Kidney capillary endothelial cell (primary cell): Measurements from ENCODE around the gene LMO3.

ENCODE experiments used
- DNase-seq: peaks from one replicate; pipeline ENCODE4 v3.0.0-alpha.2; 2018; ENCODE audit warnings: low spot score

The LMO3 gene

DNA sequence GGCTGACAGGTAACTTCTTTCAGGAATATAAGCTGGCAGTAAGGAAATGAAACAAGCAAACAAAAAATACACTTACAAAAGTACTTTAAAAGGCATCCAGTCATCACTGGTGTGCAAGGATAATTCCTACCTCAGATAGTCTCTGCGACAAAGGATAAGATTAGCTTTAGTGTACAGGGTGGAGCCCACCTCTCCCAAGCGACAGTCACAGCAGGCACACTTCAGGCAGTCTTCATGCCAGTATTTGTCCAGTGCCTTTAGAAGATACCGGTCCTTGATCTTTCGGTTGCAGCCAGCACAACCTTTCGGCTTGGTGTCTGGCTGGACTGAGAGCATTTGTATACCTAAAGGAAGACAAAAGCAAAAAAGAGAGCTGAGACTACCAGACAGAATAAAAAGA is 5.4 kb downstream of the LMO3 start:
- DNase-seq, result no peak

DNA sequence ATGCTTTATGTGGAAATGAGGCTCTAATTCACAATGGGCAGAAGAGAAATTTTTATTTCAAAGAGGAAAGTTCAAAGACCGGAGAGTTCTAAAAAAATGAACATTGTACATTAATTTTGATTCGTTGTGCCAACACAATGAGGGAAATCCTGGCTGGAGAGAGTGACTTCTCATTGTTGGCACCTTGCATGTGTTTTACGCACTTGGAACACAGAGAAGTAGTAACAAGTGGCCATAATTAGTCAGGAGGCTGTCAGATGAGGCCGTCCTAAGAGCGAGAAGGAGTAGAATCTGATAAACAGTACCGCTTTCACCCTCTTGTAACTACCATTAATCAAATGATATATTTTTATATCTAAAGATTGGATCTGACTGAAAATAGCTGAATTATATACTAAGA is 6.9 kb downstream of the LMO3 start:
- DNase-seq, result no peak

DNA sequence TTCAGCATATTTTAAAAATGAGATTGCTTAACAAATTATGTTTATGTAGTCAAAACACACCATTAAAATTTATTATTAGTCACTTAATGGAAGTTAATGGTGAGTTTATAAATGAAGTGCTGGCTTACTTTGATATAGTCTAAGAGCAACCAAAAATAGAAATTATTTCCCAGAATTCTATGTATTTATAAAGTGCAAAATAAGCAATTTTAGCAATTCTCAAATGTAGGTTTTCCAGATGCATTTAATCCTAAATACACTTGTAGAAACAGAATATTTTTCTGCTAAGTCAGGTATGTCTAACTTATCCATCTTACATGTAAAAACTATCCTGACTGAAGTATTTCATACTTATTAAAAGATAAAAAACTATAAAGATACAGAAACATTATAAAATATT is 11.2 kb downstream of the LMO3 start:
- DNase-seq, result no peak

DNA sequence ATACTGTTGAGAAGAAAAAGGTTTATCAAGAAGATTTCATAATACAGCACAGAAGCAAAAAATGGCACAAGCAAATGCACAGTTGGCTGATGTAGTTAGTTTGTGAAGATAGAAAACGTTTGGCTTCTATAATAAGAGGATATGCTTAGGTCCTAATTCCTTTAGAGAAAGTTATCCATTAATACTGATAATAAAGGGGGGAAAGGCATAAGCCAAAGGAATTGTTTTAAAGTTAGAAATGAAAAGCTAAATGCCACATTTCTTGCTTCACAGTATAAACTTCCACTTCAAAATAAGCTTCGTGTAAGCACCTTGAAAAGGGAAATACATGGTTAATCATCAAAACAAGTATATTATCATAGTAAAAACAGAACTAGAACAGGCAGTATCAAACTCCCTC is 12.4 kb downstream of the LMO3 start:
- DNase-seq, result no peak

DNA sequence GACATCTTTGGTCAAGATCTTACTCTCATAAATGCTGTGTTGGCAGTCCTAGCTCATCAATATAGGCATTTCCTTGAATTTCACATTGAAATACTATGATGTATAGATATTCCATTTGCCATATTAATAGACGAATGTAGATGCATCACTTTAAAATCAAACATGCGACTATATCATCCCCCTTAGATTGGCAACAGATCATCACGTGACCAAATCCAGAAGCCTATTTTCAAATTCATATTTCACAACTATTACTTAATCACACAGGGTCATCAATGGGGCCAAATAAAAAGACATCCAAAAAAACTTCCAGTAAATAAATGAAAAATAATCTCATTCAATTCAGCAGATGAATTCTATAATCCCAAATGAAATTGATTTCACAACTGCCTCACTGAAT is 15.3 kb downstream of the LMO3 start:
- DNase-seq, result no peak

DNA sequence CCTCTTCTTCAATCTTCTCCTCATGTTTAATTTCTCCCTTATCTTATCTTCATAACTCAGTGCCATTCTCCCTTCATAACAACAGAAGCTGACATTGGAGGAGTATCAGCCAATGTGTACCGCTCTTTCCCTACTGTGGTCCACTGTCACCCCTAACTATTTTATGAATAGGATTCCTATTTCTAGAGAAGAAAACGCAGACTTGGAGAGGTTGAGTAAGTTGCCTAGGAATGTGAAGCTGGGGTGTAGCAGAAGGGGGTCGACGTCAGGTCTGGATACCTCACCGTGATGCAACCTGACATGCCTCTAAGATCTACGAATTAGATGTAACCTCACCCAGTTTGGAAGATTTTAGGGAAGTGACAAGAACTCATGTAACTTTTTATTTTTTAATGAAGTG is 17.1 kb downstream of the LMO3 start:
- DNase-seq, result no peak

DNA sequence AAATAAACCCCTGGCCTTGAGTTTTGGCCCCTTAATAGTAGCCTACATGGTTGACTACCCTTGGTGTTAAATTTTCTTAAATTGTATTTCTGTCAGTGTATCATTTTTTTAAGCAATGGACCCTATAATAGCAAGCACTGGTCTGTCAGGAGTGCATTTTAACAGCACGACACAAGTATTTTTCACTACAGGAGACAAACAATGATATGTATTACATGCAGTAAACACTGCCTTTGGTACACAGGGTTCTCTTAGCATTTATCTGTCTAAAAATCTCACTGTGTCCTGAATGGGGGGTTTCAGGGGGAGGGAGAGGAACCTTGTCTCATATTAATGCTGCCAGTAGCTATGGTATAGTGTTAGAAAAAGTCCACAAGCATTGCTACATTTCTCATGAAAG is 18.4 kb downstream of the LMO3 start:
- no peak for DNase-seq

DNA sequence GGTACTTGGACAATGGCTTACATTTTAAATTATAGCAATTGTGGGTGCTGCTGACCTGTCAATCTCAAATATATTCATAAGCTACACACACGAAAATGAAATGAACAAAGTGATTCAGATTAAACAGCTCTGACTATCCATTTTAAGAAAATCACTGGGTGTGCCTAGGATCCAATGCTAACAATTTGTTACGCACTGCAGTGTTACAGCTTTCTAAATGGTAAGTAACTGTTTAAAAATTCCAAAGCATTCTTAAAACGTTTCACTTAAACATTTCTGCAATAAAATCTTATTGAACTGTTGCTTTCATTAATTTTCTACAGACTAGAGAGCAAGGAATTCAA is 18.9 kb downstream of the LMO3 start:
- no peak for DNase-seq

DNA sequence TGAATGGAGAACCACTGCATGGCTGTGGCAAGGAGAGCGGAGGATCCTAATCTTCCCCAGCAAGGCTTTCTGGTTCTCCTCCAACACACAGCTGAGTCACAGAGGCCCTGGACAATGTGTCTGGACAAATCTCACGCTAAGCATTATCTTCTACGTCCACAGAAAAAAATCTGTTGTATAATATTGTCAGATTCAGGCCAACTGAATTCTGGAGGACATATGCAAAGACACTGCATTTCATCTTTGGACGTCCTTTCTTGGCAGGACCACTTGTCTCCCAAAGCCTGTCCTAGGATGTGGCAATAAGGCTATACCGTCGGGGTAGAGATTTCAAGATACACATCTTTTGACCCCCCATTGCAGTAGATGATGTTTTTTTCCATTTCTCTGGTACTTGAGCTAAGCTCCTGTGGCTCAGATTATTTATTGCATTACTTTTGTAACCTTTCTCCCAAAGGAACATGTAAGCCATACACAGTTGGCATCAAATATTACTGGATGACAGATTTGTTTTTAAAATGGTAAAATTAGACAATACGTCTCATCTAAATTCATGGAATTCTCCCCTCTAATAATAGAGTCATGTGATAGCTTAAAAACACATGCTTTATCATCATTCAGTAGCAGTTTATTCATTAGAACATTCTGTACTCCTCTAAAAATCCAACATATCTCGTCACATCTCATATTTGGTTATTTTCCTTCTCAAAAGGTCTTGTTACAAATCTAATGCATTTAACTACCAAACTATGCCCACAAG is 19.4 kb downstream of the LMO3 start:
- no peak for DNase-seq

DNA sequence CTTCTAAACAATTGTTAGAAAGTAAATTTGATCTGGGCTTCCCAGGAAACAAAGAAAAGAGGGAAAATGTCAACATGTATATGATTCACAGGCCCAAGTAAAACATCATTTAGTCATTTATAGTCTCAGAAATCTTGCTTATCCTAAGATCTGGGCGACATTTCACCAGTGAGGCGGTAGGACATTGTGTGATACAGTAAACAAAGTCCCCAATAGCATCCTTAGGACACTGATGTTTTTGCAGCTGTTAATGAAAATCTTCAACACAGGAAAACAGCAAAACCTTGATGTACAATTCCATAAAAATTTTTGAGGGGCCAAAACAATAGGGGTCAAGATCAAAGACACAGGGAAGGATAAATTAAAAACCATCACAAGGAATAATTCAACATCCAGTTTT is 20.2 kb downstream of the LMO3 start:
- no peak for DNase-seq

DNA sequence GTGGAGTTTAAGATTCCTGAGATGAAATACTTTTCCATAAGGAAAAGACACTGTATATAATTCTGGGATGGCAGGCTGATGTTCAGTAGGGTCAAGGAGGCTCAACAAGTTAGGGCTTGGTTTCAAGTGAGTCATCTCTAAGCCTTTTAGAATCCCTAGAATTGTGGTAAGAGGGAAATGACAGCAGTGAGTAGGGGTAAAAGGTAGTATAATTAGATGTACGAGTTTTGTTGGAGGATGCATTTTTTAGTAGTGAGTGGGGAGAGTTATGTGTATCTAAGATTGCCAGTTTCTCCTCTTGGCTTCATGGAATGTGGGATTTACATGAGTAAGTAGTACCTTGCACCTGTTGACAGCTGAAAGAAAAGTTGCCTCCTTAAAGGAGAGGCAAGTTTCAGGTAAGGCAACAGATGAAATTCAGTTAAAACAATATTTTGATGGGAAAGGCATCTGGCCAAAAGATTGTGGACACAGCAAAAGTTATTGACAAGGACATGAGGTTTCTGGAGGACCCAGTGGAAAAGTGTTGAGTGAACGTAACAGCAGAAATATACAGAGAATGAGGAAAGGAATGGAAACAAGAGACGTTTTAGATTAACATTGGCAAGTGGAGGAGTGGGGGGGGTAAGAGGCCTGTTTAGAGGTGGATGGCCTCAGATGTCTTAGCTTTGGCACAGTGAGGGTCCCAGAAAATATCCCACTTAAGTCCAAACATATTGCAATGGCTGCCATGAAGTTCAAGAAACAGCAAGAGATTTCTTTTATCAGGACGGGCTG is 21.8 kb downstream of the LMO3 start:
- DNase-seq, result no peak

DNA sequence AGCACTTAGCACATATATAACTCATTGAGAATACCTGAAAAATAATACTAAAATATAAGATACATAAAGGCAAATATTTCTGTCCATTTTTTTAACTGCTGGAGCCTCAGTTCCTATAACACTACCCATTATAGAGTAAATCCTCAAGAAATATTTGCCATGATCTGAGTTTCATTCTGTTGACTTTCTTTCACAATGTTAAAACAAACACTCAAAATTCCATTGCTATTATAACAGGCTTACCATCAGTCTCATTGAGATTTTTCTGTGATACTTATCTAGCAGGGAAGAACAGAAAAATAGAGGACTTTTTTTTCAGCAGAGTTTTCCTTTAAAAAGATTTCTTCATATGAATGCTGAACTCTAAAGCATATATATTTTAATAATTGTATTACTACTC is 24.5 kb downstream of the LMO3 start:
- DNase-seq, result no peak

DNA sequence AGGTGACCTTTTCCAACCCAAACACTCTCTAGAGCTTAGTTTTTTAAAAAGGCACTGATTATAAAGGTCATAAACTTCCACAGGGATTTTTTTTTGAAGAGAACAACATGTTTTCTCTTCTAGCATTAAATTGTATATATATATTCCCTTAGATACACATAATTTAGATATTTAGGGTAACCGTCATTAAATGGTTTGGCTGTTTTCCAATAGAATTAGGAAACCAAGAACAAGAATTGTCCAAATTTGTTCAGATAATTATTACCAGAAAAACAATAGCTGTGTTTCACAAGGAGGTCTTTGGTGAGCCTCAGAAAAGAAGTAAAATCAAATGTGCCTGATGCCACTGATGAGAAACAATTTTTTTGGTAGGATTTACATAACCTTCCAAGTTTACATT is 26.9 kb downstream of the LMO3 start:
- no peak for DNase-seq

DNA sequence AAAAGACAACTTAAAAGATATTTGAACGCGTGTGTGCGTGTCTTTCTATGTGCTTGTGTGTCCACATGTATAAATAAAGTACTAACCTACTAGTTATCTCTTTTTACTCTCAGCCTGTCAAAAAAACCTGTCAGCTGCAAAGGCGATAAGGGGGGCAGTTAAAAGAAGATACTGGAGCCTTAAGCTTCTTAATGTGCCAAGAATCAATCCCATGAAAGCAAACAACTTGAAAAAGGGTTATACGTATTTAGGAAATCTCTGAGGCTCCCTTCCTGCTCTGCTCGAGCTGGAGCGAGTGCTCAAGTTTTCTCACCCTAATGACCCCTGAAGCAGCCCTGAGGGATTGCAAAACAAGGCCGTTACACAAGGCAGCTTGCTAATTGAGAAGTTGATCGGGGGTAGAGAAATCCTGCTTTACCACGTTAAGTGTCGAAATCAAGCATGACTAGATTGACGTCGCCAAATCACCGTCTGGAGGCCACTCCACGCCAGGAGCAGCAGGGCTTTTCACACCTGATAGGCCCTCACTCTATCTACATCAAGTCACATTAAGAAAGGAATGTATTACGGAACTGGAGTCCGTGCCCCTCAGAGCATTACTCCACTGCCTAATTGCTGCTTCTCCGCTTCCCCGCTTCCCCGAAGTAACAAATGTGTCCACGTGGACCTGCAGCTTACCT is 32.4 kb downstream of the LMO3 start:
- no peak for DNase-seq

DNA sequence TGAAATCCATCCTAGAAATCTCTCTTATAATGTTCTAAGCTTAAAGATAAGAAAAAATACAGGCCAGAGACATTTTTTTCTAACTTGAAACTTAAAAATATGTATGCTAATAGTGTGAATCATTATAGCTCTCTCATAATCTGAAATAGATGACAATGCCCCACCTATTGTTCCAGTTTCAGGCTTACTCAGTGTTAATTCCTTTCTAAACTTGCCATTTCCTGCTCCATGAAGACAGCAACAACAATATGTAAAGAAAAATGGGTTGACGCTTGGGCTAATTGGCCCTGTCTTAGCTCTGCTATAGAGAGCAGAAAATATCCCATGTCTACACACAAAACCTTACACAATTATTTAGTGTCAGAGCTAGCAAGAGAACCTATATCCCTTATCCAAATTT is 37.1 kb downstream of the LMO3 start:
- DNase-seq, result peak; percentile 52

DNA sequence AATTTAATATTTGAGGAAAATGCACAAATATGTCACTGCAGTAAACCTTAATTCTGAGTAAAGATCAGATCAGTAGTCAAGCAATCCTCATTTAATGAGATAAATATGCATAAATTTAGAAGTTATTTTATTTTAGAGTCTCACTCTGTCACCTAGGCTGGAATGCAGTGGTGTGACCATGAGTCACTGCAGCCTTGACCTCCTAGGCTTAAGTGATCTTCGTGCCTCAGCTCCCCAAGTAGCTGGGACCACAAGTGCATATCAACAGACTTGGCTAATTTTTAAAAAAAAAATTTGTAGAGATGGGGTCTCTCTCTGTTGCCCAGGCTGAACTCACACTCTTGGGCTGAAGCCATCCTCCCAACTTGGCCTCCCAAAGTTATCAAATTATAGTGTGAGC is 41.3 kb downstream of the LMO3 start:
- DNase-seq, result no peak

DNA sequence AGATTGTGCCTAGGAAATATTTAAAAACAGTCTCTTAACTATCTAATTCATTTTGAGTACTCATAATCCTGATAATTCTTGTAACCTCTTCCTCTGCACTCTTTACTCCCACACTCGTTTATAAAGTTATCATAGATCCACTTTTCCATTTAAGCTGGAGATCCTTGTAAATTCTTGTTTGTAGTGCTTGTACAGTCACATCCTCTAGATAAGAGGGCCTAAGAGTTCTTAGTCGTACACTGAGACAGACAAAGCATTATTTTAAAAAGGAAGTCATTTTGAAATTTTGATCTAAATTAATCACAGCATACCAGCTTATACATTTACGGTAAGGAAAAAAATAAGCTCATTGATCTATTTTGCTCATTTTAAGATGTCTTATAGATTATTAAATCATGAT is 42.5 kb downstream of the LMO3 start:
- DNase-seq, result no peak

DNA sequence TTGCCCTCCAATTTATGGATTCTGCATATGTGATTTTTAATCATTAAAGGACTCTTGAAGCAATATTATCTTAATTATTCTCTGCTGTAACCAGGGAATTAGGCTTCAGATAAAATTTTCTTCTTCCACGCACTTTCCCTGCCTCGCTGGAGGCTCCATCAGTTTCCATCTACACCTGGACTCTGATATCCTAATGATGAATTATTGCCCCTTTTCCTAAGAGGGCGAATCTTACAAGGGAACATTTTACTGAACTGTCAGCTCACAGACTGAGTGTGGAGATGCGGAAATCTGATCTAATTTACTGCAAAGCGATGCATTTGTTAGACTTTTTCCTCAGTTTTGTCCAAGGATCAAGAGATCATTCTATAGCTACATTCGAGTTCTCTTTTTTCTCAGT is 43.0 kb downstream of the LMO3 start:
- DNase-seq, result no peak

DNA sequence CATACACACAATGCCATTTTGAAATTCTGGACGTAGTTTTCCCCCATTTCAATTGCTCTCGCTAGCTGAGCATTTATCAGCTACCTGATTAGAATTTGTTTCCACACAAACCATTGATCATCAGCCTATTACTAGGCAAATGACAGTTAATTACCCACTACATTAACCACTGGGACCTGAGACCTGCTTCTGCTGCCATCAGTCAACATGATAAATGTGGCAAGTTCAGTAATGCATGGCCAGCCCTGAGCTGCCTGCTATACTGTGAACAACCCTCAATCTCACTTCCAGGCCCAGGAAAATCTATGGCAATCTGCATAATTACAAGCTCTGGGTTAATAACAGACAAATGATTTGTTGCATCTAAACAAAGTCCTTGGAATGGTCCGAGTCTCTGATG is 43.5 kb downstream of the LMO3 start:
- DNase-seq, result no peak

DNA sequence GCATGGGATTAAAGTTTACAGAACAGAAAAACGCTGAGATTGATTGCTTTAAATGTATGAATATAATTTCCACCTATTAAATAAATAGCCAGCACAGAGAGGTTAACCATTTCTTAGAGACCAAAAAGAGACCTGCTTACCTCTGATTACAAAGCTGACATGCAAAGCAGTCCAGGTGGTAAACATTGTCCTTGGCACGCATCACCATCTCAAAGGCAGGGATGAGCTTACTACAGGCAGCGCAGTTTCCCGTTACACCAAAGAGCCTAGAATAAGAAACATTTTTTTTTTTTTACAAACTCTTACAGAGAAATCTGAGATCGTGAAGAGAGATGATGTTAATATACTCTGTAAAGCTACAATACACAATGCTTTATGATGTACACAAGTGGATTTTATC is 45.7 kb downstream of the LMO3 start:
- no peak for DNase-seq

DNA sequence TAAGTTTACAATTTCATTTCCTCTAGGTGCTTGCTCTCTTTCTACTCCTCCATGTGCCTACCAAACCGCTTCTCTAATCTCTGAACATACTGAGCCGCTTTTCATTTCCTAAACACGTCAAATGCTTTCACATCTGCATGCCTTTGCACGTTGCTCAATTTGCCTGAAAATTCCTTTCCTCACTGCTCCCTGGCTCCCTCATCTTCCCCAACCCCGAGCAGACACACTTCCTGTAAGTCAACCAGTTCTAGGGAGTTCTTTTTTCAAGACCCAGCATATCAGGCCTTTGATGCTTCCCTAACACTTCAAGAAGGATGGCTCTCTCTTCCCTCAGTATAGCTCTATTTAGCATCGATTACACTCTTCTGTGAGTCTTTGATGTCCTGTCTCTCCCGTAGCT is 50.3 kb downstream of the LMO3 start:
- DNase-seq, result no peak

DNA sequence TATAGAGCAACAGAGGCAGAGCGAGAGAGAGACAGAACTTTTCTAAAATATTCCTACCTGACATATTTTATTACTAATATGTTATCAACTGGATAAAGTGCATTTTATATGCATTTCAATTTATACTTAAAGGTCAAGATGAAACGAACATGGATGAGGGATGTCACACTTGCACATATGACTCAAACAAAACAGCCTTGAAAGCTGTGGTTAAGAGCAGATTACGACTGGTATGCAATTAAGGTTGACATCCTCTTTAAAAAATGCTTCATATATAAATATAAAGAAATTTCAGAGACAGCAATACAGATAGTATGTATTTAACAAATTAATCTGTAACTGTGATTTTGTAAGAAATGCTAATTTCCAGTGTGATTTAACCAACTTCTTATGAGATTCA is 52.5 kb downstream of the LMO3 start:
- no peak for DNase-seq

DNA sequence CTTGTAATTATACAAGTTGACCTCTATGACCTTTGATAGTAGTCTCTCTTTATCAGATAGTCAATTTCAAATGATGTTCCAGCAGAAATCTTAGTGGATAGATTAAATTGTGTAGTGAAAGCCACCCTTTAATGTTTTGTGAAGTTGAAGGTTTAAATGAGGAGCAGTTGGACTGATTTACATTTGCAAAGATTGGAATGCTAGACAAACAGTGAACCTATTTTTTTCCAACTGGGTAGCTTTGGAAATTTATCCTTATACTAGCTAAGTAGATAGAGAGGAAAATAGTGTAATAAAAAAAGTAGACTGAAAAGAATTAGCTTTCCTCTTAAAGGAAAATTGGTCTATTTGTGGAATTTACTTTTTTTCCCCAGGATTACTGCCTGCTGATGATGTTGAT is 53.7 kb downstream of the LMO3 start:
- no peak for DNase-seq

DNA sequence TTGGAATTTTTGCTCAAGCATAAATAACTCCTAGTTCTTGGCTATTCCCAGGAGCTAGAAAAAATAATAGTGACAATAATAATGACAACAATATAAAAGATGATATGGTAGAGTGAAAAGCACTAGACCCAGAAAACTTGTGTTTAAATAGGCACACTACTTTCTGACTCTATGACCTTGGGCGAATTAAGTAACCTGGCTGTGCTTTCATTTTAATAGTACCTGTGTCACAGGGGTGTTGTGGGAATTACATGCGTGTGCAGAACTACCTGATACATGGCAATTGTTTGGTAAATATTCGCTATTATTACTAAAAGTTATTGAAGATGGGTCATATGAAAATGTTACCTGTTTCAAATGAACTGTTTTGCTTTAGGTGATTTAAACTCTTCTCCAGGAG is 60.1 kb downstream of the LMO3 start:
- DNase-seq, result no peak
